GM12878 (cell line): Measurements from ENCODE around the gene PRRC2A. TPM values are rescaled to one million over a fixed set of nuclear protein-coding genes. Genes with fewer than 3 reads are reported as not detected.
A peak's percentile ranks its signal among the peaks of the same experiment; 100 is the strongest.

Experiments
- BACH1 ChIP-seq: fragments of 450-650 bp; IDR thresholded peaks from 2 replicates; pipeline ENCODE4 v1.6.1; 2017; ENCODE audit warnings: mild to moderate bottlenecking, borderline replicate concordance
- FOXK2 ChIP-seq: fragments of 450-650 bp; IDR thresholded peaks from 2 replicates; pipeline ENCODE4 v1.6.1; 2017; ENCODE audit warnings: mild to moderate bottlenecking, moderate library complexity
- HCFC1 ChIP-seq: fragments of 150-350 bp; IDR thresholded peaks from 2 replicates; pipeline ENCODE4 v1.6.1; 2014; ENCODE audit warnings: low read length
- HSF1 ChIP-seq: fragments of 150-350 bp; IDR thresholded peaks from 2 replicates; pipeline ENCODE4 v1.6.1; 2014; ENCODE audit warnings: mild to moderate bottlenecking, low read depth, low read length
- JUNB ChIP-seq: IDR thresholded peaks from 2 replicates; pipeline ENCODE4 v1.6.1; 2016; ENCODE audit warnings: antibody characterized with exemption, mild to moderate bottlenecking
- KAT2A ChIP-seq: conservative IDR thresholded peaks from 2 replicates; pipeline ENCODE4 v1.6.1; 2011; ENCODE audit warnings: low read depth, low read length; ENCODE audit not compliant: control insufficient read depth
- NR2C1 ChIP-seq: fragments of 450-650 bp; IDR thresholded peaks from 2 replicates; pipeline ENCODE4 v1.6.1; 2017; ENCODE audit warnings: antibody characterized with exemption, mild to moderate bottlenecking, moderate library complexity
- PKNOX1 ChIP-seq: fragments of 450-650 bp; IDR thresholded peaks from 2 replicates; pipeline ENCODE4 v1.6.1; 2016; ENCODE audit warnings: mild to moderate bottlenecking
- PML ChIP-seq: IDR thresholded peaks from 2 replicates; pipeline ENCODE4 v1.6.1; 2012; ENCODE audit warnings: low read length, inconsistent platforms
- POU2F2 ChIP-seq: IDR thresholded peaks from 3 replicates; pipeline ENCODE4 v1.6.1; 2011; ENCODE audit warnings: low read depth, mild to moderate bottlenecking, low read length, borderline replicate concordance
- RAD21 ChIP-seq: IDR thresholded peaks from 2 replicates; pipeline ENCODE4 v1.6.1; 2011; ENCODE audit warnings: mild to moderate bottlenecking, low read depth, low read length, moderate library complexity; ENCODE audit not compliant: insufficient read depth
- RELB ChIP-seq: fragments of 450-650 bp; IDR thresholded peaks from 2 replicates; pipeline ENCODE4 v1.6.1; 2017; ENCODE audit warnings: low read depth, mild to moderate bottlenecking, moderate library complexity
- RUNX3 ChIP-seq: IDR thresholded peaks from 2 replicates; pipeline ENCODE4 v1.6.1; 2012; ENCODE audit warnings: low read length, inconsistent platforms
- SIX5 ChIP-seq: IDR thresholded peaks from 2 replicates; pipeline ENCODE4 v1.6.1; 2011; ENCODE audit warnings: mild to moderate bottlenecking, low read depth, low read length, moderate library complexity; ENCODE audit not compliant: severe bottlenecking
- SMARCA5 ChIP-seq: fragments of 450-650 bp; IDR thresholded peaks from 2 replicates; pipeline ENCODE4 v1.6.1; 2017; ENCODE audit warnings: mild to moderate bottlenecking
- STAT1 ChIP-seq: fragments of 450-650 bp; conservative IDR thresholded peaks from 2 replicates; pipeline ENCODE4 v1.6.1; 2014; ENCODE audit warnings: antibody characterized with exemption, mild to moderate bottlenecking
- SUPT20H ChIP-seq: IDR thresholded peaks from 2 replicates; pipeline ENCODE4 v1.6.1; 2011; ENCODE audit warnings: low read depth, mild to moderate bottlenecking, low read length, moderate library complexity, borderline replicate concordance; ENCODE audit not compliant: control insufficient read depth
- YY1 ChIP-seq: IDR thresholded peaks from 2 replicates; pipeline ENCODE4 v1.6.1; 2011; ENCODE audit warnings: low read depth, mild to moderate bottlenecking, low read length
- ZBTB11 ChIP-seq: fragments of 450-650 bp; formaldehyde crosslinking; IDR thresholded peaks from 2 replicates; pipeline ENCODE4 v1.5.0; 2022; ENCODE audit warnings: mild to moderate bottlenecking, missing genetic modification characterization
- polyA plus RNA-seq, 11 experiments: library from polyadenylated mRNA; depleted of rRNA in 4 of 11; unstranded in 6 of 11; stranded (reverse) in 5 of 11; fragments of >200 nt; fragmentation: Nextera tagmentation in 4 of 11; fragmentation: Illumina TruSeq in 1 of 11; extraction: Ambion mirVana in 4 of 11; extraction: Trizol in 1 of 11; gene quantifications; 1 replicate in 1 of 11; 2 replicates in 10 of 11; pipeline versions ENCODE4 v1.2.1 to v1.2.3, GENCODE V29; 2011 to 2016; ENCODE audit warnings: inconsistent platforms in 2 of 11, missing spikeins in 2 of 11, low read depth in 1 of 11
- total RNA-seq, 4 experiments: library from RNA; depleted of rRNA in 3 of 4; stranded (reverse); fragments of >200 nt in 3 of 4; fragmentation: Illumina TruSeq in 1 of 4; extraction: Trizol in 1 of 4; gene quantifications; 2 replicates each; pipeline versions ENCODE4 v1.2.1 to v1.2.3, GENCODE V29; 2013 to 2021
- TF ChIP-seq, protein P1 (sequence below): IDR thresholded peaks from 2 replicates; pipeline ENCODE4 v1.6.1; 2011; ENCODE audit warnings: low read depth, mild to moderate bottlenecking, low read length, moderate library complexity, borderline replicate concordance; ENCODE audit errors: extremely low read depth
- TF ChIP-seq, protein P2 (sequence below): IDR thresholded peaks from 2 replicates; pipeline ENCODE4 v1.6.1; 2011; ENCODE audit warnings: borderline replicate concordance, low read depth, mild to moderate bottlenecking, moderate library complexity, mixed read lengths, low read length; ENCODE audit not compliant: insufficient read depth; ENCODE audit errors: extremely low read length

Gene PRRC2A
- total and polyA plus RNA-seq, 10 of the 15 experiments (the other 5 are each of a cell fraction or from before 2014, with no cell fraction given) = 0.40 to 244 (median 61.3) TPM

DNA sequence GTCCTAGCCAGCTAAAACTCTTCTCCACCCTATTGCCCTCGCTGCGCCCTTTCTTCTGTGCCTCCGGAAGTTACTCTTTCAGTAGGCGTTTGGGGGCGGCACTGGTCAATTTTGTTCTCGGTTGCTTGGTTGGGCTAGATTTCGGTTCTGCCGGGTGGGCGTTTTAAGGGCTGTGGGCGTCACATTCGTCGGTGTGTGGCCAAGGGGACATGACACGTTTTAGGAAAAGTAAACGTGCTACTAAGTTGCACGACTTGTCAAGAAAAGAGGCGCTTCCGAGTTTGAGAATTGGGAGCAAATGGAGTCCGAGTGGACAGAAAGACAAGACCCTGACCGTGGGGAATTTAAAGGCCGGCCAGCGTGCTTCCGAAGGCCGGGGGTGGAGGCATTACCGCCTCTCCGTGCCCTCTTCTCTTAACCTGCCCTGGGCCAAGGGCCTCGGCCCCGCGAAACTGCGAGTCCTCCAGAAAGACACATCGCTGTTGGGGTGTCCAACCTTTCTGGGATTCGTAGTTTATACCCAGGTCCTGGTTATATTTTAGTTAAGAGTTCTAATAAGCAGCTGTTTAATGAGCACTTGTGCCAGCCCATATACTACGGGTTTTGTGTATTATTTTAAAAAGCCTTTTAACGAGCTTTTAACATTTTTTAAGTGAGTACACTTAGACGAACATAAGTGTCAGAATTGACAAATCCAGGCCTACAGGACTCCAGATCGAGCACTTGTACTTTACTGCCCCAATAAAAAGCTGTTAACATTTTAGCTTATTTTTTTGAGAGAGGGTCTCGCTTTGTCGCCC lies 32.6 kb downstream of the PRRC2A start (continued):
- TF ChIP-seq BACH1 (no peak), YY1 (peak; percentile 7; the same call in 1 of the 2 replicates), FOXK2 (peak; percentile 68), SIX5 (peak; percentile 0), PML (peak; percentile 95; the same call in 1 of the 2 replicates), STAT1 (no peak; the same call in 1 of the 2 replicates), ZBTB11 (no peak), PKNOX1 (no peak), RUNX3 (peak; percentile 83), POU2F2 (no peak), KAT2A (no peak), HSF1 (no peak), NR2C1 (peak; percentile 79; the same call in 1 of the 2 replicates), RELB (no peak; the same call in 1 of the 2 replicates), RAD21 (no peak), SMARCA5 (no peak), HCFC1 (no peak), JUNB (no peak), SUPT20H (no peak)
- TF ChIP-seq, protein P1, sequence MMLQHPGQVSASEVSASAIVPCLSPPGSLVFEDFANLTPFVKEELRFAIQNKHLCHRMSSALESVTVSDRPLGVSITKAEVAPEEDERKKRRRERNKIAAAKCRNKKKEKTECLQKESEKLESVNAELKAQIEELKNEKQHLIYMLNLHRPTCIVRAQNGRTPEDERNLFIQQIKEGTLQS = no peak
- TF ChIP-seq, protein P2, sequence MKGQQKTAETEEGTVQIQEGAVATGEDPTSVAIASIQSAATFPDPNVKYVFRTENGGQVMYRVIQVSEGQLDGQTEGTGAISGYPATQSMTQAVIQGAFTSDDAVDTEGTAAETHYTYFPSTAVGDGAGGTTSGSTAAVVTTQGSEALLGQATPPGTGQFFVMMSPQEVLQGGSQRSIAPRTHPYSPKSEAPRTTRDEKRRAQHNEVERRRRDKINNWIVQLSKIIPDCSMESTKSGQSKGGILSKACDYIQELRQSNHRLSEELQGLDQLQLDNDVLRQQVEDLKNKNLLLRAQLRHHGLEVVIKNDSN = no peak
